ENCODE data around the gene SLC15A3. TPM values are rescaled to one million over a fixed set of nuclear protein-coding genes. Genes with fewer than 3 reads are reported as not detected.

SLC15A3 gene
- total RNA-seq, 1 experiment from 2014 or later: 10.2 TPM

- TF ChIP-seq ZNF281 (CRISPR knock-in tag; IDR thresholded peaks at IDR 0.05) (no peak), HMGXB4 (CRISPR knock-in tag; IDR thresholded peaks at IDR 0.05) (no peak), ATF6 (CRISPR knock-in tag; IDR thresholded peaks at IDR 0.05) (no peak), NR1H2 (CRISPR knock-in tag; IDR thresholded peaks at IDR 0.05) (no peak), E2F4 (CRISPR knock-in tag; IDR thresholded peaks at IDR 0.05; ENCODE audit: borderline replicate concordance, low read depth) (no peak), GRHL2 (CRISPR knock-in tag; IDR thresholded peaks at IDR 0.05; ENCODE audit: insufficient replicate concordance, severe bottlenecking) (no peak)
Measured at GRCh38 chr11:60942970-60943565, 8.9 kb downstream of the SLC15A3 start (continued).

GRCh38 chr11:60942219-60942618 lies 9.8 kb downstream of the SLC15A3 start:
- DNase-seq (ENCODE audit: low spot score) (no peak), ATAC-seq (no peak)
- POLR2A ChIA-PET: no interaction called here
- Mint-ChIP-seq H3K27me3 (ENCODE audit: low read depth) (no peaks in the 10 kb centered on the region), H3K36me3 (no peaks in the 10 kb centered on the region), H3K27ac (no peak overlapping the region), H3K9me3 (no peaks in the 10 kb centered on the region), H3K4me1 (peaks cover 4% of the 10 kb centered on the region), H3K4me3 (no peak overlapping the region)
- CTCF ChIA-PET: interaction anchor here (1.3 to 1.7 kb wide), 2 partner anchors 27 to 55 kb away, joined by 3 to 4 read pairs; no protein-coding TSS in a partner anchor
- no peak for TF ChIP-seq E2F4 (CRISPR knock-in tag; IDR thresholded peaks at IDR 0.05; ENCODE audit: borderline replicate concordance, low read depth)
- TF ChIP-seq IRF2 (CRISPR knock-in tag; IDR thresholded peaks at IDR 0.05; ENCODE audit: borderline replicate concordance, low read depth): no peak
- no peak for TF ChIP-seq ARID4B (CRISPR knock-in tag; IDR thresholded peaks at IDR 0.05; ENCODE audit: borderline replicate concordance)
- TF ChIP-seq ZNF138 (CRISPR knock-in tag; conservative IDR thresholded peaks at IDR 0.05): no peak
- no peak for TF ChIP-seq PRDM15 (CRISPR knock-in tag; IDR thresholded peaks at IDR 0.05)
- no peak for TF ChIP-seq CDX4 (CRISPR knock-in tag; IDR thresholded peaks at IDR 0.05; ENCODE audit: borderline replicate concordance)
- TF ChIP-seq RORB (CRISPR knock-in tag; IDR thresholded peaks at IDR 0.05): no peak
- TF ChIP-seq TP53 (CRISPR knock-in tag; IDR thresholded peaks at IDR 0.05): no peak
- TF ChIP-seq MYBL2 (CRISPR knock-in tag; IDR thresholded peaks at IDR 0.05): no peak
- TF ChIP-seq, protein P1, sequence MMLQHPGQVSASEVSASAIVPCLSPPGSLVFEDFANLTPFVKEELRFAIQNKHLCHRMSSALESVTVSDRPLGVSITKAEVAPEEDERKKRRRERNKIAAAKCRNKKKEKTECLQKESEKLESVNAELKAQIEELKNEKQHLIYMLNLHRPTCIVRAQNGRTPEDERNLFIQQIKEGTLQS (CRISPR knock-in tag; conservative IDR thresholded peaks at IDR 0.05): no peak
- no peak for TF ChIP-seq OVOL2 (CRISPR knock-in tag; IDR thresholded peaks at IDR 0.05; ENCODE audit: borderline replicate concordance)
